ENCODE measurements around the gene KCNJ15.
A peak's percentile ranks its signal among the peaks of the same experiment; 100 is the strongest.

Gene KCNJ15

GRCh38 chr21:38329162-38329561, 72.4 kb downstream of the KCNJ15 start:
- DNase-seq: no peak

GRCh38 chr21:38330666-38331065, 73.9 kb downstream of the KCNJ15 start:
- DNase-seq: no peak

DNA sequence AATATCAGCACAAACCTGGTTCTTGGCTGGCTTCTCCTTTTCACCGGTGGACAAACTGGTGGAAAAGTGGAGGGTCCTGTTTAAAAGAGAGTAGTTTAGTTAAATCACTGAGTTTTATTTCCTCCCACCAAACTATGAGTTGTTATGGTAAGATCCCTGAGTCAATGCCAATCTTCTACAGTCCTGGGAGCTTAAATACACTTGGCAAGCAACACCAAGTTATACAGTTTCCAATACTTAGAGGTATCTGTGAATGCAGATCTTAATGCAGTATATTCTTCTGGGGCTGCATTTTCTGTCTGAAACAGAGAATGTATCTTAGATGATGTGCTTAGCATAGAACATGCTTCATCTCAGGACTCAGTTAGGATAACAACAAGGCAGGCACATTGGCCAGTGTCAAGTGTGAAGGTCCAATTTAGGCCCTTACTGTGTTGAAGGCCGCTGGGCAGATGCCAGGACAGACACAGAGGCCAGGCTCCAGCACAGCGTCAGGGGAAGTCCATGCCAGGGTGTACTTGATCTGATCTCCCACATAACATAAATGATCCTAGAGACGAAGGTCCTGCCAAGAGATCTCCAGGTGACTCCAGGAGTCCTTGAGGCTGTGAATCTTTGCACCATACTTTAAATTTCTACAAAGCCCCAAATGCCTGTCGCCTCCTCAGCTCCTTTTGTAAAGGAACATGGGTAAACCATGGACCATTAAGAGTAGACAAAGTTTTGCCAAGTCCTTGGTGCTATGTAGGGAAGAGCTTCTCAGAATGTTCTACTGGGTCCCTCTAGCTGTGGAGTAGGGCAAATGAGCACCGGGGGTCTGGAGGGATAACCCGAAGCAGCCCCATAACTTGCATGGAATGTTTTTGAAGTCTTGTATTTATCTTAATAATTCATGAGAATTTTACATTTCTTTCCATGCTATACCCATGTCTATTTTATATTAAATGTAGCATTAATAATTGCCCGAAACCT, 76.8 kb downstream of the KCNJ15 start:
- no peak for DNase-seq

DNA sequence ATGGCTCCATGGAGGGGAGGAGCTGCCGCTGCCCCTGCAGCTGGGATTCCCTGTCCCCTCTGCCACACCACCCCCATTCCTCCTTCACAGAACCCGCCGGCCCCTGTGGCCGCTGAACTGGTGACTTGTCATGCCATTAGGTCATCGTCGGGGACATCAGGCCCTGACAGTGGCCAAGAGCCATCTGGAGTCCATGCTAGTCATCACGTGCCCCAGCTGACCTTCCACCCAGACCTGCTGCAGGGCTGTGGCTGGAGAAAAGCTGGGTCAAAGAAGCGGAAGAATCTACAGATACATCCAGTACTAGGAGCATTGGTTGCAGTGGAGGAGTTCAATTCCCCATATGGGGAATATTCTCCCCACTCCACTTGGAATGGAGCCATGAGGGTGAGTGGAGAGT, 78.1 kb downstream of the KCNJ15 start:
- DNase-seq: no peak

- DNase-seq: no peak
Measured at GRCh38 chr21:38337793-38338192, 81.0 kb downstream of the KCNJ15 start.

GRCh38 chr21:38340131-38340530, 83.3 kb downstream of the KCNJ15 start:
- no peak for DNase-seq

DNA sequence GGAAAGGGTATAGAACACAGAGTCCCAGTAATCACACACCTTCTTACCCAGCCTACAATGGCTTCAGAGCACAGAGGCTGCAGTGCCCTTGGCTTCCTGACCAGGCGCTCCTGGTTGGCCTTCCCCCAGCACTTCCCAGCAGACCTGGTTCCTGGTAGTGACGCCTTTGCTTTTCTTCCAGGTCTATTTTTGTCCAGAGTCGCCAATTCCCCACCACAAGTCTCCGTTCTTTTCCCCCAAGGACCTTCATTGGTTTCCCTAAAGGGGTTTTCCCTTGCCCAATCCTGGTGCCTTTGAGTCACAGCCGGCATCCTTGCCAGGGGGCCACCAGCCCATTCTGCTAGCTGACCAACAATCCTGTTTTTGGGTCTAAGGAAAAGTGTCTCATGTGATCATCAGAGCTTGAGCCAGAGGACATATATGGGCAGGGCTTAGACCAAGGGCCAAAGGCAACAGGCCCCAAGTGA, 84.8 kb downstream of the KCNJ15 start:
- no peak for DNase-seq

DNA sequence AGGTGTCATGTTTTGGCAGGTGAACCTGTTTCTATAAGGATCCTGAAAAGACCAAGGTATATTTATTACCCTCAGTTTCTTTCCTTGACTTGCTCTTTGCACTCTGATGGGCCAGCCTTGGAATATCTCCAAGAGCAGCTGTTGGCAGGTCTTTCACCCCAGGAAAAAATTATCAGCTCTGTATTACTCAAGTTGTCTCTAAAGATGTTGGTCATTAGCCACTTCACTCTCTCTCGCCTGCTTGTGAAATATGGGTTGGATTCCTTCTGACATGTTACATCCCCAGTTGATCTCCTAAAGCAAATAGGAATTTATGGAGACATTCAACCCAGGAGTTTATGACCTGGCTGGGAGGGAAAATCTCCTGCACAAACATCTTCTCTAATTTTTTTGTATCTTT, 85.9 kb downstream of the KCNJ15 start:
- no peak for DNase-seq

DNA sequence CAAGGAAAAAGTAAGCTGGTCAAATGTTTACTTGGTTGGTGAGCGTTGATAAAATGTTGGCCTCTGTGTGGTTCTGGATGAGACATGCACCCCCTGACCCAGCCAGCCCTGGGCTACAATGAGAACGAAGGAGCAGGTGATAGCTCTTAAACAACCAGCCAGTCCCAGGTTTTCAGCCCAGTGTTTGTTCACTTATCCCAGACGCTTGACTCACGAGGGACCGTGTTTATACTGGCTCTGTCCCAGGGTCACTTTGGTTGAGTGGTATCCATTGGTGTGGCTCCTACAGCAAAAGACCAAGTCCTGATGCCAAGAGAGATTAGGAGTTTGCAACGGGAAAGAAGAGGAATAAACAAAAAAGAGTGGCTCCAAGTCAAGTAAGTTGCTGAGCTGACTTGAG, 86.9 kb downstream of the KCNJ15 start:
- DNase-seq: no peak

DNA sequence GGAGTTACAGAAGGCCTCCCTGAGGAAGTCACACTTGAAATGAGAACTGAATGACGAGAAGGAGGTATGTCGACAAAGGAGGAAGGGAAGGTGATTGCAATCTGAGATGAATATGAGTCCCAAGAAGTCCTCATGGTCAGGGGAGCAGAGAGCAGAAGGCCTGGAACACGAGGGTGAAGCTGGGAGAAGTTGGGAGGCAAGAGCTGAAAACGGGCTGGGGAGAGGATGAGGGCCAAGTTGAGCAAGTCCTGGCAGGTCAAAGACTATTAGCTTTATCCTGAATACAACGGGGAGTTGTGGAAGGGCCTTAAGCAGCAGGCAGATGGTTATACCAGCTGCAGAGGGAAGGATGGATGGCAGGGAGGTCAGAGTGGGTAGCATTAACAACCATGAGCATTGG, 89.5 kb downstream of the KCNJ15 start:
- DNase-seq: no peak

GRCh38 chr21:38349111-38349746, 92.4 kb downstream of the KCNJ15 start:
- no peak for DNase-seq

DNA sequence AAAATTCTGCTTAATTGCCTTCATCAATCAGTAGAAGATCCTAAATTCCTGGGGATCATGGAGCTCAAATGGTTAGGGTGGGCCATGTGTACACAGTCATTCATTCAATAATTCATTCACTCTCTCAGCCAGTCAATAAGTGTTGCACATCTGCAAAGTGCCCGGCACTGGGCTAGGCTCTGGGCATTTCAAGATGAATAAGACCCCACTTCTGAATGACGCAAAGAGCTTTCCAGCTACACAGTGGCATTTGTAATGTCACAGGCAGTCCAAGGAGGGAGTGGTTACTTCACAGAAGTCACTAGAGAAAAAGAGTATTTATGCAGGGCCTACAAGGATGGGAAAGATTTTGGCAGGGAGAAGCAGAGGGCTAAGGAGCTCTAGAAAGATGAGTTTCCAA, 93.2 kb downstream of the KCNJ15 start:
- no peak for DNase-seq

- no peak for DNase-seq
Measured at GRCh38 chr21:38350684-38351083, 93.9 kb downstream of the KCNJ15 start.

DNA sequence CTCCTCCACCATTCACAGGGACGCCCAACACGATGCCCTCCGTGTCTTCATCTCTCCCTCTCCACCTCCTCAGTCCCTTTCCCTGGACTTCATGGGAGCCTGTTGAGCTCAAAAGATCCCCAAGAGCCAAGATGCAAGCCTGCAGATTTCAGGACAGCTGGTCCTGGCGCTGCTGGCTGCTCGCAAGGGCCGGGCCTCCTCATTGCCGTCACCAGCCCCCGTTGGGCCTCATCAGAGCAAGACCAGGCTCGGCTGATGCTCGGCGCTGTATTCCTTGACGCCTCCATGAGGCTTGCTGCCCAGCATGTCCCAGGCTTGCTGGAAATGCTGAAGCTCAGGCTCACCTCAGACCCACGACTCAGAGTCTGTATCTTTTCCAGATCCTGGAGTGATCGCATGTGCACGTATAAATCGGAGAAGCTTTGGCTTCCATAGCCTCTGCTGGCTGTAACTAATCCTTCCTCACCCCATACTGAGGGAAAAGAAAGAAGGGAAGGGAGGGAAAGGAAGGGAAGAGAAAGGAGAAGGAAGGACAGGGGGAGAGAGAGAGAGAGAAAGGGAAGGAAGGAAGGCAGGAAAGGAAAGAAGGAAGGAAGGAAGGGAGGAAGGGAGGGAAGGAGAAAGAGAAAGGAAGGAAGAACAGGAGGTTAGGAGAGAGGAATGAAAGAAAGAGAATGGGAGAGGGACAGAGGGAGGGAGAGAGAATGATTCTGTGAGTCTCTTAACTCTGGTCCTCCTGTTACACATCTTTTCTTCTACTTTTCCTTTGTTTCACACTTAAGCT, 94.6 kb downstream of the KCNJ15 start:
- DNase-seq: no peak

- no peak for DNase-seq
Measured at GRCh38 chr21:38351961-38352521, 95.2 kb downstream of the KCNJ15 start.

- no peak for DNase-seq
Measured at GRCh38 chr21:38352536-38353219, 95.9 kb downstream of the KCNJ15 start.

DNA sequence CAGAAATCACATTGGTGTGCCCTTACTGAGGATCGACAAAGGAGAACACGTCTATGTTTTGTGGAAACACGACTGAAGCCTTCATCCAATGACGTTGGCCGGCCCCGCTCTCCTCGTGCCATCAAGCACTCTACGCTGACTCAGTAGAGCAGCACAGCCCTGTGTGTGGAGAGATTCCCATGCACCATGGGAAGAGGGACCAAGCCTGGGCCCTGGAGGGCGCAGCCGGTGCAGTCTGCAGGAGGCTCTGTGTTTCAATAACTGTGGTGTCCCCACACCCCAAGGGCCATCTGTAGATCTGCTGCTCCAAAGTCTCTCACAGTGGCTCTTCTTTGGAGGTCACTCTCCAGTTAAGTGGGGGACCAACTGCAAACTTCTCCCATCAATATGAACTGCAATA, 97.4 kb downstream of the KCNJ15 start:
- no peak for DNase-seq

- DNase-seq: no peak
Measured at GRCh38 chr21:38354746-38355145, 98.0 kb downstream of the KCNJ15 start.

DNA sequence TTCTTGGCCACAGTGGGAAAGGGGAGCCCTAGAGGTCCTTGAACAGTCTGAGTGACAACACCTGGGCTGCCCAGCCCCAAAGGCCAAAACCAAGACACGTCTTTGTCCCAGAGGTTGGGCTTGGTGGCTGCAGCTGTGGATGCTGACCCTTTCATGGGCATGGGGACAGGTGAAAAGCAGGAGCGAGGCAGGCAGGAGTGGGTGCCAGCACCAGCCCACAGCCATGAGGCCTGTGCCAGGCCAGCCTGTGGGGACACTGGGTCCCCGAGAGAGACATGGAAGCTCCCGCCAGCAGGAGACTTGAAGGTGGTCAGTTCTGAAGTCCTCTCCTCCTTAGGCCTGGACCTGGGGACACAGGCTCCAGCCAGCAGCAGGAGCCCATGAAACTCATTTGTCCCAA, 98.6 kb downstream of the KCNJ15 start:
- no peak for DNase-seq

DNA sequence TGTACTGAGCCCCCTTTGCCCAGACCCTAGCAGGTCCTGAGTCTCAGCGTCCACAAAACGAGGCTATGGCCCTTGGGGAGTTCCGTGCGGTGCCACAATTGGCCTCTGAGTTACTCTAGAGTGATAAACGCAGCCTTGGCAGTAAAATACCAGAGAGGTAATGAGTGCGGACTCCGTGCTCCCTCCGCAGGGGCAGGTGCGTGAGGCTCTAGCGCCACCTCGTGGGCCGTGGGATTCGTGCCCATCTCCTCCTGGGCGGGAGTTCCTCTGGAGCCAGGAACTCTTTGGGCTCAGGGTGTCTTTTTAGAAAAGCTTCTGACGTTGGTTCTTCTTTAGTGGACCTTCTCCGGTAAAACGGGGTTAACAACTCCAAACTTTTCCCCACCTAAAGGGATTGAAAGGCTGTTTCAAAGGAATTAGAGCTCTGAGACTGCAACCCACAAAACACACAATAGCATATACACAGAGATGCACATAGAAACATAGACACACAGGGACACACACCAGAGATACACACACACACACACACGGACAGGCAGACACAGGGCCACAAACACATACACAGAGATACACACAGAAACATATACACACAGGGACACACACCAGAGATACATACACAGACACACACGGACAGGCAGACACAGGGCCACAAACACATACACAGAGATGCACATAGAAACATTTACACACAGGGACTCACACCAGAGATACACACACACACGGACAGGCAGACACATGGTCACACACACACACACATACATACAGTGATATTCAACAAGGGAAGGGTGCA, 99.4 kb downstream of the KCNJ15 start:
- DNase-seq: peak; percentile 20
